Activated T-helper 17 cell treated with anti-CD3 and anti-CD28 coated beads, Interleukin-2, amount 50 U/mL, for 72 hours (primary cell): Measurements from ENCODE around the gene TGM3. TPM values are rescaled to one million over a fixed set of nuclear protein-coding genes. Genes with fewer than 3 reads are reported as not detected.

Experiments
- ATAC-seq: fragments of 150-1000 bp; cut with Tn5 transposase; replicated peaks from 2 replicates; pipeline ENCODE4 v1.10.0; 2021; ENCODE audit warnings: mild to moderate bottlenecking, moderate library complexity
- H3K27ac Mint-ChIP-seq: one replicate; pipeline ENCODE4 v1.8.0; 2022; ENCODE audit warnings: mixed read lengths
- H3K27me3 Mint-ChIP-seq: one replicate; pipeline ENCODE4 v1.8.0; 2022; ENCODE audit warnings: mixed read lengths
- H3K36me3 Mint-ChIP-seq: one replicate; pipeline ENCODE4 v1.8.0; 2022; ENCODE audit warnings: low read depth, mild to moderate bottlenecking, mixed read lengths
- H3K4me1 Mint-ChIP-seq: one replicate; pipeline ENCODE4 v1.8.0; 2022; ENCODE audit warnings: mixed read lengths
- H3K4me3 Mint-ChIP-seq: one replicate; pipeline ENCODE4 v1.8.0; 2022; ENCODE audit warnings: mild to moderate bottlenecking, mixed read lengths
- H3K9me3 Mint-ChIP-seq: one replicate; pipeline ENCODE4 v1.8.0; 2022; ENCODE audit warnings: mixed read lengths
- total RNA-seq, 2 donors: library from RNA; stranded (reverse); gene quantifications; one replicate each; pipeline ENCODE4 v1.2.3, GENCODE V29; 2022

The TGM3 gene
- total RNA-seq, 2 donors from 2014 or later: 0.16 TPM; not detected in 1

GRCh38 chr20:2331901-2332565, 36.2 kb downstream of the TGM3 start:
- ATAC-seq: no peak
- Mint-ChIP-seq H3K4me1 (no peaks in the 10 kb centered on the region), H3K9me3 (no peaks in the 10 kb centered on the region), H3K36me3 (no peaks in the 10 kb centered on the region), H3K27ac (no peak overlapping the region), H3K4me3 (no peak overlapping the region), H3K27me3 (peaks cover 6% of the 10 kb centered on the region)

DNA sequence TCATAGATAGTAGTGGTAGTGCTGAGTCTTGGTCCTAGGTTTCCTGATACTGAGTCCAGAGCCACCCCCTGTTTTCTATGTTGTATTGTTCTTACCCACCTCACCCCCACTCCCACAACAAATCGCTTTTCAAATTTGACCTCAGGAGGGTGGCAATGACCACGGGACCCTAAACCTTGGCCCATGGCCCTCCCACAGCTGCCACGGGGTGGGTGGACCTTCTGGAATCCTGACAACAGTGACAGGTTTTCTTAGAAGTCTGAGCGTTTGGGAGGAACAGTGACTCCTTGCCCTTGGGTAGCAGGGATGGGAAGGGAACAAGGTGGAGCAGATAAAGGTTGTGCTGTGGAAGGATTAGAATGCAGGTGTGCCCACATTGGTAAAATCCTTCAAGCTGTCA, 36.9 kb downstream of the TGM3 start:
- ATAC-seq: no peak
- H3K4me1 Mint-ChIP-seq: no peaks in the 10 kb centered on the region
- peaks cover 1% of the 10 kb centered on the region for H3K27me3 Mint-ChIP-seq
- H3K9me3 Mint-ChIP-seq: no peaks in the 10 kb centered on the region
- no peaks in the 10 kb centered on the region for H3K36me3 Mint-ChIP-seq
- no peak overlapping the region for H3K27ac Mint-ChIP-seq
- no peak overlapping the region for H3K4me3 Mint-ChIP-seq

- Mint-ChIP-seq H3K9me3 (no peaks in the 10 kb centered on the region), H3K4me3 (no peak overlapping the region), H3K27me3 (no peaks in the 10 kb centered on the region), H3K36me3 (no peaks in the 10 kb centered on the region), H3K4me1 (no peaks in the 10 kb centered on the region), H3K27ac (no peak overlapping the region)
- ATAC-seq: no peak
Measured at GRCh38 chr20:2333821-2334220, 38.0 kb downstream of the TGM3 start.

DNA sequence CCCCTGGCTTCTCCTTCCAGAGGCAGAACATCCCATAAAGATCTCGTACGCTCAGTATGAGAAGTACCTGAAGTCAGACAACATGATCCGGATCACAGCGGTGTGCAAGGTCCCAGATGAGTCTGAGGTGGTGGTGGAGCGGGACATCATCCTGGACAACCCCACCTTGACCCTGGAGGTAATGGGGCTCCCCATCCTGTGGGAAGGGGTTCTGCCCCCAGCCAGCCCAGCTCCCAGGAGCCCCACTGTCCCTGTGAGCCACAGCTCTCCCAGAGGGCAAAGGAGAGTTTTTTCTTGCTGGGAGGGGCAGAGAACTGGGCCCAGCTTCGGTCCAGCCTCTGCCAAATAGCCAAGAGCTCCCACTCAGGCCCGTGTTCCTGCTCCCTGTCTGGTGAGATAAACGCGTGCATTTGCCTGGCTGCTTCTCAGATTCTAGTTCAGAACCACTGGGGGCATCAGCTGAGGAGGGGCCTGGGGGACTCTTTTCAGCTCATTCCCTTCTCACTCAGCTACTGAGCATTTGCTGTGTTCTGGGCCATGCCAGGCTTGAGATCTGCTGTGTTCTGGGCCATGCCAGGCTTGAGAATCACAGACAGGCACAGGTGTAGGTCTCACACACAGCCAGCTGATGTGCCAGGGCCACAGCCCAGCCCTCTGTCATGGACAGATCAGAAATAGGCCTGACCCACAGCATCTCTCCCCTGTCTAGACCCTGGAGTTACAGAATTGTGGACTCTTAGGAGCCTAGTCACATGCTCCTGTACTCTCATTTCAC, 39.5 kb downstream of the TGM3 start:
- Mint-ChIP-seq H3K4me3 (no peak overlapping the region), H3K27ac (no peak overlapping the region), H3K27me3 (no peaks in the 10 kb centered on the region), H3K36me3 (no peaks in the 10 kb centered on the region), H3K9me3 (no peaks in the 10 kb centered on the region), H3K4me1 (no peaks in the 10 kb centered on the region)
- ATAC-seq: no peak

GRCh38 chr20:2336471-2336870, 40.7 kb downstream of the TGM3 start:
- Mint-ChIP-seq H3K27me3 (peaks cover 4% of the 10 kb centered on the region), H3K4me1 (no peaks in the 10 kb centered on the region), H3K36me3 (no peaks in the 10 kb centered on the region), H3K27ac (no peak overlapping the region), H3K9me3 (no peaks in the 10 kb centered on the region), H3K4me3 (no peak overlapping the region)
- no peak for ATAC-seq

GRCh38 chr20:2337142-2337541, 41.3 kb downstream of the TGM3 start:
- H3K4me1 Mint-ChIP-seq: no peaks in the 10 kb centered on the region
- no peak for ATAC-seq
- no peaks in the 10 kb centered on the region for H3K9me3 Mint-ChIP-seq
- H3K4me3 Mint-ChIP-seq: no peak overlapping the region
- H3K27ac Mint-ChIP-seq: no peak overlapping the region
- no peaks in the 10 kb centered on the region for H3K36me3 Mint-ChIP-seq
- peaks cover 6% of the 10 kb centered on the region for H3K27me3 Mint-ChIP-seq

DNA sequence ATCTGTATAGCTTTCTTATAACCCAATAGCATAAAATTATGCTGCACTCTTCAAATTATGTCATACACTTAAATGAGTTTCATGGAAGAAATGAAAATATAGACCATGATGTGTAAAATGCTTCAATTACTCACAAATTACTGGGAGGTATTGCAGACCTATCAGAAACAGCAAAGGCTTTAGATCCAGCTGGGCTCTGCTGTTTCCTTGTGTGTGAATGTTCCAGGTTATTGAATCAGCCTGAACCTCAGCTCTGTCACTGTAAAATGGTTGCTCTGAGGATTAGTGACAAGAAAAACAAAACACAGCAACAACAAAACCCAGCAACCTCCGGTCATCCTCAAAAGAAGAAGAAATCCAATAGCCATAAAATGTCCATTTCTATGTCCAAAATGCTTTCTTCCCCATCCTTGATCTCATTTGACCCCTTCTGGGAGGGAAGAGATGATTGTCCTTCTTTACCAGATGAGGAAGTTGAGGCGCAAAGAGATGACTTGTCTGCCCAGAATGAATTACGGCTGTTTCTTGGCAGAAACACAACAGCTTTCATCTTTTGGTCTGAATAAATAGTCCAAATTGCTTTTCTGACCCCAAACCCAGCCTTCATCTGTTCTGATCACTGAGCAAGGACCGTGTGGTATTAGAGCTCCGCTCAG, 42.7 kb downstream of the TGM3 start:
- ATAC-seq: no peak
- peaks cover 12% of the 10 kb centered on the region for H3K27me3 Mint-ChIP-seq
- no peaks in the 10 kb centered on the region for H3K4me1 Mint-ChIP-seq
- H3K36me3 Mint-ChIP-seq: no peaks in the 10 kb centered on the region
- H3K27ac Mint-ChIP-seq: no peak overlapping the region
- no peak overlapping the region for H3K4me3 Mint-ChIP-seq
- no peaks in the 10 kb centered on the region for H3K9me3 Mint-ChIP-seq

GRCh38 chr20:2340136-2340535, 44.3 kb downstream of the TGM3 start:
- Mint-ChIP-seq H3K27me3 (peaks cover 12% of the 10 kb centered on the region), H3K4me3 (no peak overlapping the region), H3K4me1 (no peaks in the 10 kb centered on the region), H3K27ac (no peak overlapping the region), H3K36me3 (no peaks in the 10 kb centered on the region), H3K9me3 (no peaks in the 10 kb centered on the region)
- no peak for ATAC-seq

- no peaks in the 10 kb centered on the region for H3K36me3 Mint-ChIP-seq
- H3K4me1 Mint-ChIP-seq: no peaks in the 10 kb centered on the region
- no peaks in the 10 kb centered on the region for H3K9me3 Mint-ChIP-seq
- ATAC-seq: no peak
- H3K4me3 Mint-ChIP-seq: no peak overlapping the region
- H3K27ac Mint-ChIP-seq: no peak overlapping the region
- peaks cover 12% of the 10 kb centered on the region for H3K27me3 Mint-ChIP-seq
Measured at GRCh38 chr20:2340823-2341222, 45.0 kb downstream of the TGM3 start.

- no peaks in the 10 kb centered on the region for H3K4me1 Mint-ChIP-seq
- H3K27ac Mint-ChIP-seq: no peak overlapping the region
- no peaks in the 10 kb centered on the region for H3K9me3 Mint-ChIP-seq
- peaks cover 12% of the 10 kb centered on the region for H3K27me3 Mint-ChIP-seq
- no peak for ATAC-seq
- H3K4me3 Mint-ChIP-seq: no peak overlapping the region
- no peaks in the 10 kb centered on the region for H3K36me3 Mint-ChIP-seq
Measured at GRCh38 chr20:2341336-2341735, 45.5 kb downstream of the TGM3 start.

GRCh38 chr20:2342243-2342642, 46.4 kb downstream of the TGM3 start:
- Mint-ChIP-seq H3K4me1 (no peaks in the 10 kb centered on the region), H3K27me3 (peaks cover 12% of the 10 kb centered on the region), H3K36me3 (no peaks in the 10 kb centered on the region), H3K27ac (no peak overlapping the region), H3K4me3 (no peak overlapping the region), H3K9me3 (no peaks in the 10 kb centered on the region)
- no peak for ATAC-seq

DNA sequence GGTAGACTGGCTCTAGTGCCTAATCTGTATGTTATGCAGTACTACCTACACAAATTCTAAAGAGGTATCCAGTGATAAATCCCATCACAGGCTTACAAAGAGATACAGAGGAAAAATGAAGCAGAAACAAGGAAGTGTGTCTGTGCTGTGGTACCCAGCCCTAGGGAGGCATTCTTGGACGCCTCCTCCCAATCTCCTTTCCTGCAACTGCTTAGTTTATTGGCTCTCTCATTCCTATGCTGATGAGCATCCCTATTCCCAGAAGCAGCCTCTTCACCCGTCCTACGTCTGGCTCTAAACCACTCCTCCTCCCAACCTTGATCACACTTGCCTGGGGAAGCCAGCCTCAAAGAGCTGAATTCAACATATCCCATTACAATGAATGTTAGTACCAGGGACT, 50.4 kb downstream of the TGM3 start:
- no peak overlapping the region for H3K4me3 Mint-ChIP-seq
- no peaks in the 10 kb centered on the region for H3K4me1 Mint-ChIP-seq
- H3K27me3 Mint-ChIP-seq: peaks cover 13% of the 10 kb centered on the region
- H3K27ac Mint-ChIP-seq: no peak overlapping the region
- H3K9me3 Mint-ChIP-seq: no peaks in the 10 kb centered on the region
- no peak for ATAC-seq
- no peaks in the 10 kb centered on the region for H3K36me3 Mint-ChIP-seq

DNA sequence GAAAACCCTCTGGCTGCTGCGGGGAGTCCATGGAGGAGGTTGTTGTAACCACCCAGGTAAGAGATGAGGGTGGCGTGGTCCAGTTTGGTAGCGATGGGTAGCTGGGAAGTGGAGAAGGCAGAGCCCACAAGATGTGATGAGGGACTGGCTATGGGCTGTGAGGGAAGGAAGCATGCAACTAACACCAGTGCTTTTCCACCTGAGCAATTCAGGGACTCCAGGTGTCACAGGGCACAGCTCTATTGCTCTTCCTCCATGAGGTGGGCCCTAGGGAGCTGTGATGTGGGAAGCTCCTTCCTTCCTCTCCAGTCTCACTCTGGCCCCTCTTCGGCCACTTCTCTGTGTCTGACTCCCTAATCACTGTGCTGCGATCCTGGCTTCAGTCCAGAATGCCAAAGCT, 52.5 kb downstream of the TGM3 start:
- Mint-ChIP-seq H3K27me3 (peaks cover 8% of the 10 kb centered on the region), H3K4me1 (no peaks in the 10 kb centered on the region), H3K9me3 (no peaks in the 10 kb centered on the region), H3K27ac (no peak overlapping the region), H3K36me3 (no peaks in the 10 kb centered on the region), H3K4me3 (no peak overlapping the region)
- no peak for ATAC-seq

GRCh38 chr20:2349801-2350200, 54.0 kb downstream of the TGM3 start:
- no peaks in the 10 kb centered on the region for H3K9me3 Mint-ChIP-seq
- peaks cover 9% of the 10 kb centered on the region for H3K27me3 Mint-ChIP-seq
- H3K4me1 Mint-ChIP-seq: no peaks in the 10 kb centered on the region
- H3K27ac Mint-ChIP-seq: no peak overlapping the region
- no peak overlapping the region for H3K4me3 Mint-ChIP-seq
- no peak for ATAC-seq
- no peaks in the 10 kb centered on the region for H3K36me3 Mint-ChIP-seq

DNA sequence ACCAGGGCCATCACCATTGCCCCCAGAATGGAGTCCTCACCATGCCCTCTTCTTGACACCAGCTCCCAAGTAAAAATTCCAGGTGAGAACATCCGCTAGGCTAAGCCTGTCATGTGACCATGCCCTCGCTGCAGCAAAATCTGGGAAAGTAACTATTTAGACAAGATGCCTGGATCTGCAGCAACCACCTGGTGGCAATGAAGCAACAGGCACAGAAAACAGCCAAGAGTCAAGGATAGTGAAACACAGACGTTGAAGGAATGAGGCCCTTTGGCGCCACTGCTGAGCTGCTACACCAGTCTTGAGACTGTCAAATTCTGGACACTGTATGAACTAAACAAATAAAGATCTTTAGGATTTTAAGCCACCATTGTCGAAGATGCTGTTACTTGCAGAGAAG, 54.8 kb downstream of the TGM3 start:
- Mint-ChIP-seq H3K36me3 (no peaks in the 10 kb centered on the region), H3K4me1 (no peaks in the 10 kb centered on the region), H3K27me3 (peaks cover 9% of the 10 kb centered on the region), H3K4me3 (no peak overlapping the region), H3K27ac (no peak overlapping the region), H3K9me3 (no peaks in the 10 kb centered on the region)
- ATAC-seq: no peak
